ENCODE data around the gene PTF1A.

Gene PTF1A, protein sequence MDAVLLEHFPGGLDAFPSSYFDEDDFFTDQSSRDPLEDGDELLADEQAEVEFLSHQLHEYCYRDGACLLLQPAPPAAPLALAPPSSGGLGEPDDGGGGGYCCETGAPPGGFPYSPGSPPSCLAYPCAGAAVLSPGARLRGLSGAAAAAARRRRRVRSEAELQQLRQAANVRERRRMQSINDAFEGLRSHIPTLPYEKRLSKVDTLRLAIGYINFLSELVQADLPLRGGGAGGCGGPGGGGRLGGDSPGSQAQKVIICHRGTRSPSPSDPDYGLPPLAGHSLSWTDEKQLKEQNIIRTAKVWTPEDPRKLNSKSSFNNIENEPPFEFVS

DNA sequence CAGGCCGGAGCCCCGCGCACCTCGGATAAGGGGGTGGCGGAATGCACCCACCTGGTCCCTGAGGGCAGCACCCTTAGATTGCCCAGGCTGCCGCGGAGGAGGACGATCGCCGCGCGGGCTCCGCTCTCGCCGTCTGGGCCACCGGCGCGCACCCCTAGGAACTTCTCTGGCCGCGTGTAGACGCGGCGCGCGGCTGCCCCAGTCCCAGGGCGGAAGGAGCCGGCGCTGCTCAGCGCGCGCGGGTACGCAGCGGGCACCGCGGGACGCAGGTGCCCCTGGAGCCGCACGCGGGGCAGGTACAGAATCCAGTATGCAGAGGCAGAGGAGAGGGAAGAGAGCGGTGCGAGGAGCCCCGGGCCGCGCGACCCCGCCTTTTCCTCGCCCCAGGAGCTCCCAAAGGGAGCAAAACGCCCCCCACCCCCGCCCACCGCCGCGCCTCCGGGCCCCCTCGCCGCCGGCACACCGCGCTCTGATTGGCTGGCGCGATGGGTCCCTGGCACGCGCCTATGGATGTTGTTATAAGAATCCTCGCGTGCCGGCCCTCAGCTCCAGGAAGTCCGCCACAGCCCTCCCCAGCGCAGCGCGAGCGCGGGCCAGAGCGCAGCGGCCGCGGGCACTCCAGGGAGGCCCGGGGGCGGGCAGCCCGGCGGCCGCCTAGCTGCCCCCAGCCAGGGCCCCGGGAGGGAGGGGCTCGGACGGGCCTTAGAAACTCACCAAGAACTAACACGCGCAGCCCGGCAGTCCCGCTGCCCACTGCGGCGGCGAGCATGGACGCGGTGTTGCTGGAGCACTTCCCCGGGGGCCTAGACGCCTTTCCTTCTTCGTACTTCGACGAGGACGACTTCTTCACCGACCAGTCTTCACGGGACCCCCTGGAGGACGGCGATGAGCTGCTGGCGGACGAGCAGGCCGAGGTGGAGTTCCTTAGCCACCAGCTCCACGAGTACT lies at the start of gene PTF1A:
Gene PTF1A (plus strand): TSS at position 549 of the 948 bp plus-strand sequence. CDS start 219 bp downstream, at position 768.
- Mint-ChIP-seq H3K27ac (peak within 1 kb of the TSS; percentile 31), H3K9me3 (no peaks in the 10 kb centered on the region), H3K36me3 (ENCODE audit: low read depth) (no peaks in the 10 kb centered on the region), H3K4me1 (ENCODE audit: low read depth) (no peaks in the 10 kb centered on the region), H3K27me3 (ENCODE audit: low read depth) (peaks cover 70% of the 10 kb centered on the region), H3K4me3 (no peak within 1 kb of the TSS)
- DNase-seq (ENCODE audit: low spot score) = no peak

GRCh38 chr10:23146258-23146657 lies 45.9 kb upstream of the PTF1A start:
- H3K27ac Mint-ChIP-seq = no peak overlapping the region
- no peak for DNase-seq (ENCODE audit: low spot score)
- H3K4me3 Mint-ChIP-seq = no peak overlapping the region
- H3K27me3 Mint-ChIP-seq (ENCODE audit: low read depth) = peaks cover 6% of the 10 kb centered on the region
- H3K4me1 Mint-ChIP-seq (ENCODE audit: low read depth) = no peaks in the 10 kb centered on the region
- no peaks in the 10 kb centered on the region for H3K9me3 Mint-ChIP-seq
- no peaks in the 10 kb centered on the region for H3K36me3 Mint-ChIP-seq (ENCODE audit: low read depth)

- H3K9me3 Mint-ChIP-seq = no peaks in the 10 kb centered on the region
- H3K36me3 Mint-ChIP-seq (ENCODE audit: low read depth) = no peaks in the 10 kb centered on the region
- H3K27ac Mint-ChIP-seq = no peak overlapping the region
- no peak for DNase-seq (ENCODE audit: low spot score)
- H3K4me1 Mint-ChIP-seq (ENCODE audit: low read depth) = no peaks in the 10 kb centered on the region
- H3K27me3 Mint-ChIP-seq (ENCODE audit: low read depth) = peaks cover 2% of the 10 kb centered on the region
- H3K4me3 Mint-ChIP-seq = no peak overlapping the region
Measured at GRCh38 chr10:23147035-23147434, 45.1 kb upstream of the PTF1A start.

DNA sequence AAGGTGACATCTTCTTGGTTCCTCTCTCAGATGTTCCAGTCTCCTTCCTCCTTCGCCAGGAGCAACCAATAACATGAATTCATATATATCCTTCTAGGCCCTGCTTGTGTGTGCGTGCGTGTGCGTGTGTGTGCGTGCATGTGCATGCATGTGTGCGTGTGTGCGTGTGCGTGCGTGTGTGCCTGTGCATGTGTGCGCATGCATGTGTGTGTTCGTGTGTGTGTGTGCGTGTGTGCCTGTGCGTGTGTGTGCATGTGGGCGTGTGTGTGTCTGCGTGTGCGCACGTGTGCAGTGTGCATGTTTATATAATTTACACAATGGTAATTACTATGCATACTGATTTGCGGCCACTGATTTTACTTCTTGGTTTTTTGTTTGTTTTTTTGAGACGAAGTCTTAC lies 43.9 kb upstream of the PTF1A start:
- H3K4me3 Mint-ChIP-seq = no peak overlapping the region
- H3K27ac Mint-ChIP-seq = no peak overlapping the region
- H3K27me3 Mint-ChIP-seq (ENCODE audit: low read depth) = no peaks in the 10 kb centered on the region
- H3K4me1 Mint-ChIP-seq (ENCODE audit: low read depth) = no peaks in the 10 kb centered on the region
- no peaks in the 10 kb centered on the region for H3K9me3 Mint-ChIP-seq
- no peaks in the 10 kb centered on the region for H3K36me3 Mint-ChIP-seq (ENCODE audit: low read depth)
- no peak for DNase-seq (ENCODE audit: low spot score)

DNA sequence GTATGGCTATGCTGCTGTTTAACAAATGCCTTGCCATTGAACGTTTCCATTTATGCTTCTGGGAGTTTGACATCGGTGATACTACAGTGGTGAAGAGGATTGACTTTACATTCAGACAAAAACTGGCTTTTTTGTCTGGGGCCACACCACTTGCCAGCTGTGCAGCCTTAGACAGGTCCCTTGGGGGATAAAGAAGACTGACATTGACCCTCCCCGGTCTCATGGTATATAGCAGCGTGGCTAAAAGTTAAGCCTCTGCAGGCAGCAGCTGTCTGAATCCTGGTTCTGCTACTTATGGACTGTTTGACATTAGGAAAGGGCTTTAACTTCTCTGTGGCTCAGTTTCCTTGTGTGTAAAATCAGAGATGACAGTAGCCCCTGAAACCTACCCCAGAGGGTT lies 42.0 kb upstream of the PTF1A start:
- no peak for DNase-seq (ENCODE audit: low spot score)
- Mint-ChIP-seq H3K27ac (no peak overlapping the region), H3K27me3 (ENCODE audit: low read depth) (no peaks in the 10 kb centered on the region), H3K36me3 (ENCODE audit: low read depth) (no peaks in the 10 kb centered on the region), H3K4me1 (ENCODE audit: low read depth) (no peaks in the 10 kb centered on the region), H3K9me3 (no peaks in the 10 kb centered on the region), H3K4me3 (no peak overlapping the region)

DNA sequence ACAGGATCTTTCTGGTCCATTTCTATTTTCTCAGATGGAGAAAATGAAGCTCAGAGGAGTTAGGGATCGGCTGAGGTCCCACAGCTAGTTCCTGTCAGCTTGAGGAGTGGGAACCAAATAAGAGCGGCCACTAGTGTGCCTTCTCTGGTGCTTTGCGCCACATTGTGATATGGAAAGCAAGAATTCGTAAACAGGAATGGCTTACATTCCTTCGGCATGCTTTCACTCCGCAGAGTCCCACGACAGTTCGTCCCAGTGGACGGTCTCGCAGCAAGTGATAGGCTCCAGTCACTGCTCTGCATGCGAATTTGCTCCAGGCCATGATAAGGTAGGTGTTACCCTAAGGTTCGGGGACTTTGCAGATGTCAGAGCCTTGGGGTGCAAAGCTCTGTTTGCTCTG lies 41.5 kb upstream of the PTF1A start:
- Mint-ChIP-seq H3K36me3 (ENCODE audit: low read depth) (no peaks in the 10 kb centered on the region), H3K27me3 (ENCODE audit: low read depth) (no peaks in the 10 kb centered on the region), H3K4me3 (no peak overlapping the region), H3K9me3 (no peaks in the 10 kb centered on the region), H3K27ac (no peak overlapping the region), H3K4me1 (ENCODE audit: low read depth) (no peaks in the 10 kb centered on the region)
- DNase-seq (ENCODE audit: low spot score) = no peak

DNA sequence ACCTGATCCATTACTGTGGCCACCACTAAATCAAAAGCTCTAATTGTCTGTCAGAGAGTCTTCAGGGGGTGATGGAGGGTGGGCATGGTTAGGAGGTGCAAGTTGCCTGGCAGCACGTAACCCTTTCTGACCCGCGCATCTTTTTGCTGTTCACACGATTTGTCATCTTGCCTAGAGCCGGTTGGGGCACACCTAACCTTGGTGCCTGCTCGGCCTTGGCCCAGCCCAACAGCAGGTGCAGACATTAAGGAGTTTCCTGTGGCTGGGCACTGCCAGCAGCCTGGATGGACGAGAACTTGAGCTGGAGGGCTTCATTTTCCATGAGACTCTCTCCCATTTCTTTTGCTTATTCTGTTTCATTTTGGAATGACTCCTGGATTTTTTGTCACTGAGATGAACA lies 41.0 kb upstream of the PTF1A start:
- no peaks in the 10 kb centered on the region for H3K36me3 Mint-ChIP-seq (ENCODE audit: low read depth)
- DNase-seq (ENCODE audit: low spot score) = no peak
- no peak overlapping the region for H3K27ac Mint-ChIP-seq
- H3K4me3 Mint-ChIP-seq = no peak overlapping the region
- H3K4me1 Mint-ChIP-seq (ENCODE audit: low read depth) = no peaks in the 10 kb centered on the region
- H3K9me3 Mint-ChIP-seq = no peaks in the 10 kb centered on the region
- H3K27me3 Mint-ChIP-seq (ENCODE audit: low read depth) = no peaks in the 10 kb centered on the region

DNA sequence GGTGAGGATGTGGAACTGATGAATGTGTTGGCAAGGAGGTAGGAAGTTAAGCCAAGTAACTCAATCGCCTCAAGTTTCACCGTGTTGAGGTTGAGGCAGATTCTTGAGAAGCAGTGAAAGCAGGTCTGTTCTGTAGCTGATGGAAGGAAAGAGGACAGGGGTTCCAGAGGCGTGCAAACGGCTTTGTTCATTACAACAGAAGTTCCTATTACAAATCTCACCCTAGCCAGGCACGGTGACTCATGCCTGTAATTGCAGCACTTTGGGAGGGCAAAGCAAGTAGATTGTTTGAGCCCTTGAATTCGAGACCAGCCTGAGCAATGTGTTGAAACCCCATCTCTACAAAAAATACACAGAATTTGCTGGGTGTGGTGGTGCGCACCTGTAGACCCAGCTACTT lies 36.9 kb upstream of the PTF1A start:
- Mint-ChIP-seq H3K27ac (no peak overlapping the region), H3K36me3 (ENCODE audit: low read depth) (no peaks in the 10 kb centered on the region), H3K27me3 (ENCODE audit: low read depth) (peaks cover 3% of the 10 kb centered on the region), H3K4me3 (no peak overlapping the region), H3K9me3 (no peaks in the 10 kb centered on the region), H3K4me1 (ENCODE audit: low read depth) (peaks cover 2% of the 10 kb centered on the region)
- no peak for DNase-seq (ENCODE audit: low spot score)

DNA sequence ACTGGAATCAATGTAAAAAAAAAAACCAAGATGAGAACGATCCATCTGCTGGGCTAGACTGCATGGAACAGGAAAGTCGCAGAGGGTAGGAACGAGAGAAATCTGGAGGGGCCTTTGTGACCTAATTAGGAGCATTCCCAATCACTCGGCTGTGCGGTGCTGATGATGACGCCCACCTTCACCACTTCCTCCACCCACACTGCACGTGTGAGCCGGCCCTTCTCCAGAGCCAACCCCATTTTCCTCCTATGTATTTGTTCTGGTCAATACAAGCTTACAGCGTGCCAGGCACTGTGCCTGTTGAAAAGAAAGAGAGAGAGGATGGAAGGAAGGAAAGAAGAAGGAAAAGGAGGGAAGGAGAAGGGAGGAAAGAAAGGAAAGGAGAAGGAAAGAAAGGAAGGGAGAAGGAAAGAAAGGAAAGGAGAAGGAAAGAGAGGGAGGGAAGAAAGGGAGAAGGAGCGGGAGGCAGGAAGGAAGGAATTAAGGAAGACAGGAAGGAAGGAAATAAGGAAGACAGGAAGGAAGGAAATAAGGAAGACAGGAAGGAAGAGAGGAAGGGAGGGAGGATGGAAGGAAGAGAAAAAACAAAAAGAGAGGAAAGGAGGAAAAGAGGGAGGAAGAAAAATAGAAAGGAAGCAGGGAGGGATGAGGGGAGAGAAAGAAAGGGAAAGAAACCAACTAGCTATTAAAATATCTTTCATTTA lies 35.5 kb upstream of the PTF1A start:
- no peak for DNase-seq (ENCODE audit: low spot score)
- Mint-ChIP-seq H3K4me3 (no peak overlapping the region), H3K9me3 (no peaks in the 10 kb centered on the region), H3K4me1 (ENCODE audit: low read depth) (peaks cover 2% of the 10 kb centered on the region), H3K27ac (no peak overlapping the region), H3K36me3 (ENCODE audit: low read depth) (no peaks in the 10 kb centered on the region), H3K27me3 (ENCODE audit: low read depth) (peaks cover 3% of the 10 kb centered on the region)

GRCh38 chr10:23157239-23157681 lies 34.9 kb upstream of the PTF1A start:
- Mint-ChIP-seq H3K9me3 (no peaks in the 10 kb centered on the region), H3K4me3 (no peak overlapping the region)

GRCh38 chr10:23157691-23158369 lies 34.3 kb upstream of the PTF1A start:
- no peak for DNase-seq (ENCODE audit: low spot score)
- Mint-ChIP-seq H3K27me3 (ENCODE audit: low read depth) (peaks cover 3% of the 10 kb centered on the region), H3K9me3 (no peaks in the 10 kb centered on the region), H3K4me1 (ENCODE audit: low read depth) (peaks cover 2% of the 10 kb centered on the region), H3K4me3 (no peak overlapping the region), H3K27ac (no peak overlapping the region), H3K36me3 (ENCODE audit: low read depth) (no peaks in the 10 kb centered on the region)

More at GRCh38 chr10:23157239-23157681, 34.9 kb upstream of the PTF1A start:
- Mint-ChIP-seq H3K36me3 (ENCODE audit: low read depth) (no peaks in the 10 kb centered on the region), H3K27me3 (ENCODE audit: low read depth) (peaks cover 3% of the 10 kb centered on the region), H3K27ac (no peak overlapping the region), H3K4me1 (ENCODE audit: low read depth) (peaks cover 2% of the 10 kb centered on the region)
- DNase-seq (ENCODE audit: low spot score) = no peak

GRCh38 chr10:23158370-23158769 lies 33.7 kb upstream of the PTF1A start:
- no peak for DNase-seq (ENCODE audit: low spot score)
- H3K27me3 Mint-ChIP-seq (ENCODE audit: low read depth) = peaks cover 3% of the 10 kb centered on the region

GRCh38 chr10:23171232-23171876 lies 20.8 kb upstream of the PTF1A start:
- Mint-ChIP-seq H3K4me1 (ENCODE audit: low read depth) (no peaks in the 10 kb centered on the region), H3K36me3 (ENCODE audit: low read depth) (no peaks in the 10 kb centered on the region), H3K27me3 (ENCODE audit: low read depth) (peaks cover 65% of the 10 kb centered on the region), H3K9me3 (no peaks in the 10 kb centered on the region), H3K27ac (no peak overlapping the region), H3K4me3 (no peak overlapping the region)
- DNase-seq (ENCODE audit: low spot score) = no peak

More at GRCh38 chr10:23158370-23158769, 33.7 kb upstream of the PTF1A start:
- Mint-ChIP-seq H3K27ac (no peak overlapping the region), H3K4me3 (no peak overlapping the region), H3K36me3 (ENCODE audit: low read depth) (no peaks in the 10 kb centered on the region), H3K4me1 (ENCODE audit: low read depth) (peaks cover 2% of the 10 kb centered on the region), H3K9me3 (no peaks in the 10 kb centered on the region)

All from T-helper 2 cell treated with Interferon-gamma antibody and Interleukin-4, amounts not matched to agents 5 μg/mL and 100 μg/mL, for 36 hours (primary cell).